Forelimb muscle (tissue), 1 donor: ENCODE measurements around the gene HACD1. TPM values are rescaled to one million over a fixed set of nuclear protein-coding genes. Genes with fewer than 3 reads are reported as not detected.

Source experiments
- DNase-seq: peaks from one replicate; pipeline ENCODE4 v3.0.0-alpha.2; 2013; ENCODE audit warnings: low read depth
- polyA plus RNA-seq: library from polyadenylated mRNA; unstranded; fragments of 120-200 nt; gene quantifications from one replicate; pipeline ENCODE4 v1.2.1, GENCODE V29; 2013; ENCODE audit not compliant: insufficient read length

HACD1 gene
- polyA plus RNA-seq, 1 donor, result 168 TPM

- DNase-seq, result no peak
These were observed 30.3 kb downstream of the HACD1 start for GRCh38 chr10:17586821-17587234.

DNA sequence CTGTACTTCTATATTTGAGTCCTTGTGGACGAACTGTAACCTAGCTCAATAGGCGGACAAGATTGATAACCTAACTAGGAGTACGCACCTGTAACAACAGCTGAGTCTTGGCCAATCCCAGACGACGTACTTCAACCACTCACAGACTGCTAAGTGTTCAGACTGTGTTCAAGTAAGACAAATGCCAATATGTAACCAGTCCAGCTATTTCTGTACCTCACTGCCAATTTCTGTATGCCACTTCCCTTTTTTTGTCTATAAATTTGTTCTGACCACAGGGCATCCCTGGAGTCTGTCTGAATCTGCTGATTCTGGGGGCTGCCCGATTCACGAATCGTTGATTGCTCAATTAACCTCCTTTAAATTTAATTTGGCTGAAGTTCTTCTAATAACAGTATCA lies 32.2 kb downstream of the HACD1 start:
- no peak for DNase-seq

GRCh38 chr10:17580885-17581284 lies 36.3 kb downstream of the HACD1 start:
- DNase-seq, result no peak

- DNase-seq, result no peak
These were observed 38.6 kb downstream of the HACD1 start for GRCh38 chr10:17578603-17579002.

- DNase-seq, result no peak
These were observed 40.4 kb downstream of the HACD1 start for GRCh38 chr10:17576768-17577167.

- DNase-seq, result no peak
These were observed 52.3 kb downstream of the HACD1 start for GRCh38 chr10:17564911-17565310.

GRCh38 chr10:17563452-17563851 lies 53.7 kb downstream of the HACD1 start:
- no peak for DNase-seq

DNA sequence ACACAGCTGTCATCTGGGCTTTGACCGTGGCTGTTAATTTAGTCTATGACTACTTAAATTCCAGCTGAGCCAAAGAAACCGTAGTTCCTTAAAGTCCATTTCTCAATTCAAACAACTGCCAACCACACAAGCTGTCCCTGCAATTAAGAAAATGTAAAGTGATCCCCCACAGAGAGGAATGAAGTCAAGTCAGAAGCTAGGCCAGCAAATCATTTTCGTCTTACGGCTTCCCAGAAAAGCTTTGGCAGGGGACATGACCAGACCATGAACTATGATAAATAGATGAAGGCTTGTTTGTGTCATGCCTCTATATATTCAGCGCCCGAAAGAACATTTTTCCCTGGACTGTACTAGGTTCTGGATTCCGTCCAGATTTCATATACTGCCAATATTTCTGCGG lies 54.6 kb downstream of the HACD1 start:
- peak; percentile 38 for DNase-seq

DNA sequence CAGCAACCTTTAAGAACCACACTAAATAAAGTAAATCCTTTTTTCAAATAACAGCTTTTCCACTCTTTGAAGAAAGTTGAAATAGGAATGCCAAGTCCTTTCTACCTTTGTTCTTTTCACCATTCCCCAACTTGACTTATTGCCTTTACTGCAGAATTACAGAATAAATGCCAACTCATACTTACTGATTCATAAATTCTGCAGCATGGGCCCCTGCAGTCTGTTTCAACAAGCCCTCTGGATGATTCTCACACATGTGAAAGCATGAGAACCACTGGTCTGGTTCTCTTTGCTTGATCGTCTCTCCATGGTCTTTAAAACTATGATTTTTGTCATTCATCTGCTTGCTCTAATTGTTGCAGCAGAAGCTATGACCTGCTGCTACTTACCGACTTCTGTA lies 56.1 kb downstream of the HACD1 start:
- no peak for DNase-seq

DNA sequence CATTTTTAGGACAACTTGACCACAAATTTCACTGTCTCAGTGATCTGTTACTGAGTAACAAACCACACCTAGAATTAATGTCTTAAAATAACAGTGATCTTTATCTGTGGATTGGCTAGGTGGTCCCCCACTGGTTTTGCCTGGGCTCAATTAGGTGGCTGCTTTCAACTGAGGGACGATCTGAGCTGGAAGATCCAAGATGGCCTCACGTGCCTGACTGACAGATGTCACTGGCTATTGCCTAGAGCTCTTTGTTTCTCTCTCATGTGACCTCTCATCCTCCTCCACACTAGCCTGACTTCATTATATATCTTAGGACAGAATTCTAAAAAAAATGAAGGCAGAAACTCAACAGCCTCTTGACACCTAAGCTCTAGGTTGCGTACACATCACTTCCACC lies 59.7 kb downstream of the HACD1 start:
- DNase-seq, result no peak

- DNase-seq, result no peak
These were observed 68.4 kb downstream of the HACD1 start for GRCh38 chr10:17548770-17549169.

DNA sequence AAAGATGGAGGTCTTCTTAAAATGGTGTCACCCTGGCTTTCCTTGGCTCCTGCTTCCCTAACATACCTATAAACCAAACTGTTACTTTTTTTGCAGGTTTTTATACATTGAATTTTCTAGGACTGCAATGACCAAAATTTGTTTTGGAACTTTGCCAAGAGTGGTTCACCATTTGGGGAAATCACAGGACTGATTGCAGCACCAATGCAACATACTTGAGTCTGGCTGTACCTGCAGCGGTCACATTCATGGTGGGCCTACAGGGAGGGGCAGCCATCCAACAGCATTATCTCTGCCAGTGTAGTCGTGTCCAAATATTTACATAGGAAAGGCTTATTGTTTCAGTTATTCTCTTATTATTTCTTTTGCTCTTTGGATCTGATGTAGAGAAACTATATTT lies 69.0 kb downstream of the HACD1 start:
- DNase-seq, result no peak

DNA sequence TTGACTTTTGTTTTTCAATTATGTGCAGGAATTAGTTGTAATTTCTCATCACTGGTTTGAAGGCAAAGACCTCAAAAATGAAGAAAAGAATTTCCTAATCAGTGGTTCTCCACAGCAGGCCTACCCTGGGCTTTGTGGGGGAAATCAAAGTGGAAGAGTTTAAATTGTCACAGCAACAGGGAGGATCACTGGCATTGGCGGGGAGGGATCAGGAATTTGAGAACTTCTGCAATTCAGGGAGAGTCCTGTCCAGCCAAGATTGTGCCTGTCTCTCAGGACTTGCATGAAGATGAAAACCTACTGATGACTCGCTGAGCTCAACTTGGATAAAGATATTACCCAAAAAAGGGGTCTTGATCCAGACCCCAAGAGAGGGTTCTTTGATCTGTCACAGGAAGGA lies 70.1 kb downstream of the HACD1 start:
- DNase-seq, result no peak

DNA sequence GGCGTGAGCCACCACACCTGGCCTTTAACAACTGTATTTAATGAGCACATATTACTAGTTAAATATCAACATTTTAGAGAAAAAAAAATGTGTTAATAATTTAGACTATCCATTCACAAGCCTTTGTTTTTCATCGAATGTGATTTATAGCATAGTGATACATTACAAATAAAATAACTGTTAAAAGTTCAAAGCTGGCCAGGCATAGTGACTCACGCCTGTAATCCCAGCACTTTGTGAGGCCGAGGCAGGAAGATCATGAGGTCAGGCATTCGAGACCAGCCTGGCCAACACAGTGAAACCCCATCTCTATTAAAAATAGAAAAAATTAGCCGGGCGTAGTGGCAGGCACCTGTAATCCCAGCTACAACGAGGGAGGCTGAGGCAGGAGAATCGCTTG lies 72.7 kb downstream of the HACD1 start:
- no peak for DNase-seq

Other genes with a start within 250 kb of the HACD1 start
- gene ST8SIA6, start 162.8 kb downstream of the HACD1 start, polyA plus RNA-seq, result 1.3 TPM
- 20.8 TPM for gene STAM, start 26.8 kb upstream of the HACD1 start, polyA plus RNA-seq
- gene TMEM236, start 134.8 kb upstream of the HACD1 start, polyA plus RNA-seq, result 0.46 TPM
- 14.5 TPM for gene MRC1, start 192.0 kb upstream of the HACD1 start, polyA plus RNA-seq